ENCODE results near the gene DHRS3.

DNA sequence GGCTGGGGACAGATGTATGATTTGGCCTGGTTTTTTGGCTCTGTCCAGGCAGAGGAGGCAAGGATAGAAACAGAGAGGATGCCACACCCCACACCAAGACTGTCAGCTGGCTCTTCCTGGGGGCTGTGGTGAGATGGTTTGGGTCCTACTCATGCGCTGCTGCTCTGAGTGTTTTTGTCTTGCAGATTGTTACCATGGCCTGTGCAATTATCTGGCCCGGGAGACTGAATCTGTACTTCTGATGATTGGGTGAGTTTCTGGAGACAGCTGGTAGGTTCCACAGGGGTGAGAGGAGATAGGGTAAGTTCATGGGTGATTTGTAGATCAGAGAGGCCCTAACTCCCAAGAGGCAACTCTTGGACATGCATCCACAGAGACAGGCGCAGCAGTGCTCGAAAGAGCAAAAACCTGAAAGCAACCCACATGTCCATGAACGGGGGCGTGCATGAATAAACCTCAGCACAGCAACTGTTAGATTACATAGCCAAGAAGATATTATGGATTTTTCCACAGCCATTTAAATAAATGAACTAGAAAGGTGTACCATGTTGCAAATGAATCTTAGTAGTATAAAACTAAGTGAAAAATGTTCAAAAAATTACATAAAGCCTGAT, 43.7 kb upstream of the DHRS3 start:
- TF ChIP-seq, protein P1, sequence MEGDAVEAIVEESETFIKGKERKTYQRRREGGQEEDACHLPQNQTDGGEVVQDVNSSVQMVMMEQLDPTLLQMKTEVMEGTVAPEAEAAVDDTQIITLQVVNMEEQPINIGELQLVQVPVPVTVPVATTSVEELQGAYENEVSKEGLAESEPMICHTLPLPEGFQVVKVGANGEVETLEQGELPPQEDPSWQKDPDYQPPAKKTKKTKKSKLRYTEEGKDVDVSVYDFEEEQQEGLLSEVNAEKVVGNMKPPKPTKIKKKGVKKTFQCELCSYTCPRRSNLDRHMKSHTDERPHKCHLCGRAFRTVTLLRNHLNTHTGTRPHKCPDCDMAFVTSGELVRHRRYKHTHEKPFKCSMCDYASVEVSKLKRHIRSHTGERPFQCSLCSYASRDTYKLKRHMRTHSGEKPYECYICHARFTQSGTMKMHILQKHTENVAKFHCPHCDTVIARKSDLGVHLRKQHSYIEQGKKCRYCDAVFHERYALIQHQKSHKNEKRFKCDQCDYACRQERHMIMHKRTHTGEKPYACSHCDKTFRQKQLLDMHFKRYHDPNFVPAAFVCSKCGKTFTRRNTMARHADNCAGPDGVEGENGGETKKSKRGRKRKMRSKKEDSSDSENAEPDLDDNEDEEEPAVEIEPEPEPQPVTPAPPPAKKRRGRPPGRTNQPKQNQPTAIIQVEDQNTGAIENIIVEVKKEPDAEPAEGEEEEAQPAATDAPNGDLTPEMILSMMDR (IDR thresholded peaks at IDR 0.05; ENCODE audit: insufficient read depth, low read length, poor library complexity, severe bottlenecking) = no peak
- TF ChIP-seq EZH2phosphoT487 (conservative IDR thresholded peaks at IDR 0.05; ENCODE audit: low read length) = no peak
